WTC11 (cell line): Measurements from ENCODE around the gene NOL9. TPM values are rescaled to one million over a fixed set of nuclear protein-coding genes. Genes with fewer than 3 reads are reported as not detected.

Source experiments
- ATAC-seq: fragments of 200-7000 bp; cut with Tn5 transposase; 2 replicates; pipeline ENCODE4 v1.10.0; 2021; ENCODE audit warnings: mild to moderate bottlenecking, moderate library complexity
- CTCF ChIA-PET: fragments of 300-600 bp; sonication (Branson Sonifier 250); formaldehyde crosslinking; loops from one replicate; lab custom pipeline; 2021; ENCODE audit warnings: antibody characterized with exemption; lab: Charles Lee
- POLR2A ChIA-PET: fragments of 350-600 bp; sonication (Branson Sonifier 250); formaldehyde crosslinking; loops from one replicate; lab custom pipeline; 2021; ENCODE audit warnings: antibody characterized with exemption; lab: Charles Lee
- DNase-seq: peaks from one replicate; pipeline ENCODE4 v3.0.0; 2021; ENCODE audit warnings: low spot score
- H3K27ac Mint-ChIP-seq: 2 replicates; pipeline ENCODE4 v1.8.0; 2021; ENCODE audit warnings: mixed read lengths
- H3K27me3 Mint-ChIP-seq: 2 replicates; pipeline ENCODE4 v1.8.0; 2021; ENCODE audit warnings: low read depth, mild to moderate bottlenecking, moderate library complexity, mixed read lengths
- H3K36me3 Mint-ChIP-seq: 2 replicates; pipeline ENCODE4 v1.8.0; 2021; ENCODE audit warnings: mixed read lengths
- H3K4me1 Mint-ChIP-seq: 2 replicates; pipeline ENCODE4 v1.8.0; 2022; ENCODE audit warnings: mixed read lengths
- H3K4me3 Mint-ChIP-seq: 2 replicates; pipeline ENCODE4 v1.8.0; 2021; ENCODE audit warnings: mild to moderate bottlenecking, moderate library complexity, mixed read lengths
- H3K9me3 Mint-ChIP-seq: 2 replicates; pipeline ENCODE4 v1.8.0; 2021; ENCODE audit warnings: mixed read lengths
- CREB1 ChIP-seq: sonication (generic); formaldehyde crosslinking; IDR thresholded peaks from 2 replicates; pipeline ENCODE4 v1.8.0; 2023; ENCODE audit warnings: mild to moderate bottlenecking, missing genetic modification reagents
- FOXK1 ChIP-seq: sonication (generic); formaldehyde crosslinking; IDR thresholded peaks from 2 replicates; pipeline ENCODE4 v1.8.0; 2022; ENCODE audit warnings: mild to moderate bottlenecking, moderate library complexity, missing genetic modification reagents
- JUN ChIP-seq: sonication (generic); formaldehyde crosslinking; IDR thresholded peaks from 2 replicates; pipeline ENCODE4 v1.8.0; 2023; ENCODE audit warnings: mild to moderate bottlenecking, missing genetic modification reagents
- NFE2L1 ChIP-seq: sonication (generic); formaldehyde crosslinking; IDR thresholded peaks from 2 replicates; pipeline ENCODE4 v1.8.1; 2023; ENCODE audit warnings: missing genetic modification reagents
- NR1H2 ChIP-seq: sonication (generic); formaldehyde crosslinking; IDR thresholded peaks from 2 replicates; pipeline ENCODE4 v1.9.0; 2021; ENCODE audit warnings: mild to moderate bottlenecking, moderate library complexity, missing genetic modification reagents
- PRDM15 ChIP-seq: sonication (generic); formaldehyde crosslinking; IDR thresholded peaks from 2 replicates; pipeline ENCODE4 v1.8.0; 2022; ENCODE audit warnings: missing genetic modification reagents
- RORB ChIP-seq: fragments of 250-450 bp; sonication (Bioruptor Pico); IDR thresholded peaks from 2 replicates; pipeline ENCODE4 v1.9.0; 2021; ENCODE audit warnings: mild to moderate bottlenecking
- ZBTB21 ChIP-seq: sonication (generic); formaldehyde crosslinking; IDR thresholded peaks from 2 replicates; pipeline ENCODE4 v1.8.1; 2023; ENCODE audit warnings: mild to moderate bottlenecking, missing genetic modification reagents, borderline replicate concordance
- ZNF232 ChIP-seq: sonication (generic); formaldehyde crosslinking; IDR thresholded peaks from 2 replicates; pipeline ENCODE4 v1.8.0; 2022; ENCODE audit warnings: mild to moderate bottlenecking, missing genetic modification reagents
- ZNF317 ChIP-seq: sonication (generic); formaldehyde crosslinking; IDR thresholded peaks from 2 replicates; pipeline ENCODE4 v1.8.1; 2023; ENCODE audit warnings: low read depth, mild to moderate bottlenecking, moderate library complexity, missing genetic modification reagents, borderline replicate concordance
- ZNF396 ChIP-seq: fragments of 250-450 bp; sonication (Bioruptor Pico); IDR thresholded peaks from 2 replicates; pipeline ENCODE4 v1.8.0; 2021; ENCODE audit warnings: mild to moderate bottlenecking, moderate library complexity, borderline replicate concordance
- total RNA-seq: library from RNA; stranded (reverse); gene quantifications from 3 replicates; pipeline ENCODE4 v1.2.3, GENCODE V29; 2021
- TF ChIP-seq, protein P1 (sequence below): sonication (generic); formaldehyde crosslinking; IDR thresholded peaks from 2 replicates; pipeline ENCODE4 v1.8.1; 2022; ENCODE audit warnings: low read depth, mild to moderate bottlenecking, moderate library complexity, missing genetic modification reagents, borderline replicate concordance
- TF ChIP-seq, protein P2 (sequence below): sonication (generic); formaldehyde crosslinking; IDR thresholded peaks from 2 replicates; pipeline ENCODE4 v1.8.0; 2022; ENCODE audit warnings: mild to moderate bottlenecking, missing genetic modification reagents
- TF ChIP-seq, protein P3 (sequence below): sonication (generic); formaldehyde crosslinking; IDR thresholded peaks from 2 replicates; pipeline ENCODE4 v1.8.0; 2022; ENCODE audit warnings: mild to moderate bottlenecking, missing genetic modification reagents
- TF ChIP-seq, protein P4 (sequence below): sonication (generic); formaldehyde crosslinking; IDR thresholded peaks from 2 replicates; pipeline ENCODE4 v1.8.1; 2023; ENCODE audit warnings: mild to moderate bottlenecking, missing genetic modification reagents, moderate library complexity
- TF ChIP-seq, protein P5 (sequence below): sonication (generic); formaldehyde crosslinking; IDR thresholded peaks from 2 replicates; pipeline ENCODE4 v1.8.1; 2023; ENCODE audit warnings: mild to moderate bottlenecking, missing genetic modification reagents, moderate library complexity

Gene NOL9
- total RNA-seq, 1 experiment from 2014 or later = 37.4 TPM

DNA sequence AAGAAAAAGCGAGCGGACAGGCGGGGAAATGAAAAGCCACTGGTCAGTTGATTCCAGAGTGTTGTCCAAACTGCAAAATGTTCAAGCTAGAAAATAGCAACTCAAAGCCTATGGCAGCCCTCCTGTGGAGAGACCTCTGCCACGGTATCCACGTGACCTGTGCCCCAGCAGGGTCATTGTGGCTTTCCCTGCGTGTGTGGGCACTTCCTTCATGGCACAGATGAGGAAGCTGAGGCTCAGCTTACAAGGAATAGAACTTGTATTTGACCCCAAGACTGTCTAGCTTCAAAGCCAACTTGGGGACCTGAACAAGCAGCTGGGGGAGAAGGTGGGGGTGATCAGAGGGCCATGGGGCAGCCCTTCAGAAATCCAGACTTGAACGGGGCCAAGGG lies 47.3 kb downstream of the NOL9 start:
- Mint-ChIP-seq H3K36me3 (no peaks in the 10 kb centered on the region), H3K4me3 (no peak overlapping the region), H3K27ac (no peak overlapping the region)

DNA sequence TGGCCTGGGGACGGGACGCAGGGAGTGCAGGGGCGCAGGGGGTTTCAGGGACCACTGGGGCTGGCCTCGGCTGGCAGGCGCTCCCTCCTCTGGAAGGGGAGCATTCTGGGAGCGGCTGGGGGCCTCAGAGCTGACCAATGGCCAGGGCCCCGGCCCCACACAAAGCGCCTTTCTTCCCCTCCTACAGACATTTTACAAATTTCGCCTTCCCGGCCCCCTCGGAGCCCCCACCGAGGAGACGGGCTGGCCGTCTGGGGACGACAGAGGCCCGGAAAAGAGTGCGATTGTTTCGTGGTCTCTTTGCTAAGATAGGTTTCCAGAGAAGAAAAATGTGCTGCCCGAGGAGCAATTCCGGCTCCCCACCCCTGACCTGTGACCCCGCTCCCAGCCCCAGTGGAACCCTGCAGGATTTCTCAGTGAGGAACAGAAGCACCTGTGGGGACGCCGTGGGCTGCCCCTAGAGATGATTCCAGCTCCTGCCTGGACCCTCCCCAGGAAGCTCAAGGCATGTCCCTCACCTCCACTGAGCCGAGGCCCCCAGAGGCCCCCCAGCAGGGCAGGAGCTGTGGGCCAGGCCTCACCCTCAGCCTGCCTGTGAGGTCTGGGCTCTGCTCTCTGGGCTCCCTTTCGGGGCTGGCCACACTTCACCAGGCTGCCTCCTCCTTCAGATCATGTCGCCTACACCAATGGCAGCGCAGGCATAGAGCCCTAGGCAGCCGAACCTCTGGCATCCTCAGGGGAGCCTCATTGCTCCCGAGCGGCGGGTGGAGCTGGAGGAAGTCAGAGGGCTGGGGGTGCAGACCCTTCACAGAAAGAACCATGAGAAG lies 47.9 kb downstream of the NOL9 start:
- Mint-ChIP-seq H3K4me3 (no peak overlapping the region), H3K27me3 (peaks cover under 1% of the 10 kb centered on the region), H3K27ac (no peak overlapping the region), H3K4me1 (no peaks in the 10 kb centered on the region), H3K9me3 (no peaks in the 10 kb centered on the region), H3K36me3 (no peaks in the 10 kb centered on the region)
- no peak for TF ChIP-seq RORB (CRISPR knock-in tag)
- TF ChIP-seq, protein P1, sequence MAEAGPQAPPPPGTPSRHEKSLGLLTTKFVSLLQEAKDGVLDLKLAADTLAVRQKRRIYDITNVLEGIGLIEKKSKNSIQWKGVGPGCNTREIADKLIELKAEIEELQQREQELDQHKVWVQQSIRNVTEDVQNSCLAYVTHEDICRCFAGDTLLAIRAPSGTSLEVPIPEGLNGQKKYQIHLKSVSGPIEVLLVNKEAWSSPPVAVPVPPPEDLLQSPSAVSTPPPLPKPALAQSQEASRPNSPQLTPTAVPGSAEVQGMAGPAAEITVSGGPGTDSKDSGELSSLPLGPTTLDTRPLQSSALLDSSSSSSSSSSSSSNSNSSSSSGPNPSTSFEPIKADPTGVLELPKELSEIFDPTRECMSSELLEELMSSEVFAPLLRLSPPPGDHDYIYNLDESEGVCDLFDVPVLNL = no peak
- TF ChIP-seq, protein P2, sequence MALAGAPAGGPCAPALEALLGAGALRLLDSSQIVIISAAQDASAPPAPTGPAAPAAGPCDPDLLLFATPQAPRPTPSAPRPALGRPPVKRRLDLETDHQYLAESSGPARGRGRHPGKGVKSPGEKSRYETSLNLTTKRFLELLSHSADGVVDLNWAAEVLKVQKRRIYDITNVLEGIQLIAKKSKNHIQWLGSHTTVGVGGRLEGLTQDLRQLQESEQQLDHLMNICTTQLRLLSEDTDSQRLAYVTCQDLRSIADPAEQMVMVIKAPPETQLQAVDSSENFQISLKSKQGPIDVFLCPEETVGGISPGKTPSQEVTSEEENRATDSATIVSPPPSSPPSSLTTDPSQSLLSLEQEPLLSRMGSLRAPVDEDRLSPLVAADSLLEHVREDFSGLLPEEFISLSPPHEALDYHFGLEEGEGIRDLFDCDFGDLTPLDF (CRISPR knock-in tag) = no peak
- TF ChIP-seq JUN (CRISPR knock-in tag) = no peak
- TF ChIP-seq FOXK1 (CRISPR knock-in tag) = no peak
- TF ChIP-seq, protein P3, sequence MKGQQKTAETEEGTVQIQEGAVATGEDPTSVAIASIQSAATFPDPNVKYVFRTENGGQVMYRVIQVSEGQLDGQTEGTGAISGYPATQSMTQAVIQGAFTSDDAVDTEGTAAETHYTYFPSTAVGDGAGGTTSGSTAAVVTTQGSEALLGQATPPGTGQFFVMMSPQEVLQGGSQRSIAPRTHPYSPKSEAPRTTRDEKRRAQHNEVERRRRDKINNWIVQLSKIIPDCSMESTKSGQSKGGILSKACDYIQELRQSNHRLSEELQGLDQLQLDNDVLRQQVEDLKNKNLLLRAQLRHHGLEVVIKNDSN = no peak
- TF ChIP-seq ZBTB21 = no peak
- no peak for TF ChIP-seq ZNF232
- no peak for TF ChIP-seq CREB1
- no peak for TF ChIP-seq NR1H2
- TF ChIP-seq, protein P4, sequence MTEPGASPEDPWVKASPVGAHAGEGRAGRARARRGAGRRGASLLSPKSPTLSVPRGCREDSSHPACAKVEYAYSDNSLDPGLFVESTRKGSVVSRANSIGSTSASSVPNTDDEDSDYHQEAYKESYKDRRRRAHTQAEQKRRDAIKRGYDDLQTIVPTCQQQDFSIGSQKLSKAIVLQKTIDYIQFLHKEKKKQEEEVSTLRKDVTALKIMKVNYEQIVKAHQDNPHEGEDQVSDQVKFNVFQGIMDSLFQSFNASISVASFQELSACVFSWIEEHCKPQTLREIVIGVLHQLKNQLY = no peak
- ATAC-seq = no peak
- ChIA-PET POLR2A (interaction anchor here (0.6 kb wide), 1 partner anchor 290 kb away, joined by 3 read pairs; no protein-coding TSS in a partner anchor), CTCF (interaction anchor here (0.6 to 5.3 kb wide), 4 partner anchors 18 to 92 kb away, joined by 4 to 25 read pairs (median 5); no protein-coding TSS in a partner anchor)
- DNase-seq = no peak

More for the DNA sequence above, 47.3 kb downstream of the NOL9 start:
- ChIA-PET CTCF (interaction anchor here (0.6 to 5.3 kb wide), 5 partner anchors 17 to 93 kb away, joined by 3 to 25 read pairs (median 5); partner anchors contain the start of gene TNFRSF25), POLR2A (interaction anchor here (0.6 kb wide), 1 partner anchor 291 kb away, joined by 3 read pairs; no protein-coding TSS in a partner anchor)
- no peak for DNase-seq
- TF ChIP-seq NFE2L1 = no peak
- TF ChIP-seq ZNF232 = no peak
- no peak for TF ChIP-seq PRDM15 (CRISPR knock-in tag)
- no peak for TF ChIP-seq ZNF396 (CRISPR knock-in tag)
- TF ChIP-seq, protein P5, sequence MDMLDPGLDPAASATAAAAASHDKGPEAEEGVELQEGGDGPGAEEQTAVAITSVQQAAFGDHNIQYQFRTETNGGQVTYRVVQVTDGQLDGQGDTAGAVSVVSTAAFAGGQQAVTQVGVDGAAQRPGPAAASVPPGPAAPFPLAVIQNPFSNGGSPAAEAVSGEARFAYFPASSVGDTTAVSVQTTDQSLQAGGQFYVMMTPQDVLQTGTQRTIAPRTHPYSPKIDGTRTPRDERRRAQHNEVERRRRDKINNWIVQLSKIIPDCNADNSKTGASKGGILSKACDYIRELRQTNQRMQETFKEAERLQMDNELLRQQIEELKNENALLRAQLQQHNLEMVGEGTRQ (CRISPR knock-in tag) = no peak
- no peak for TF ChIP-seq ZNF317 (CRISPR knock-in tag)
- Mint-ChIP-seq H3K4me1 (no peaks in the 10 kb centered on the region), H3K9me3 (no peaks in the 10 kb centered on the region), H3K27me3 (no peaks in the 10 kb centered on the region; the same call in 1 of the 2 replicates)
- no peak for ATAC-seq
